Measurements from ENCODE around the gene PCID2. TPM values are rescaled to one million over a fixed set of nuclear protein-coding genes. Genes with fewer than 3 reads are reported as not detected.

The PCID2 gene
- total and polyA plus RNA-seq, 2 experiments from 2014 or later: 79.6 to 107 TPM

- Mint-ChIP-seq H3K27ac (no peak overlapping the region), H3K4me3 (no peak overlapping the region), H3K4me1 (peaks cover 41% of the 10 kb centered on the region), H3K27me3 (ENCODE audit: insufficient read depth, low read depth, poor library complexity) (peaks cover 10% of the 10 kb centered on the region), H3K9me3 (peaks cover 3% of the 10 kb centered on the region; the same call in 1 of the 3 replicates), H3K36me3 (ENCODE audit: low read depth) (no peaks in the 10 kb centered on the region; the same call in 2 of the 3 replicates)
- peak; percentile 26 for DNase-seq (ENCODE audit: low spot score)
- no peaks in the 10 kb centered on the region for H3K9me2 ChIP-seq (ENCODE audit: insufficient read depth)
- H3K27ac ChIP-seq (ENCODE audit: low read depth): no peak overlapping the region
- H3K79me2 ChIP-seq (replicated peaks; ENCODE audit: insufficient read depth): no peaks in the 10 kb centered on the region
- ATAC-seq: peak; percentile 28
- H4K20me1 ChIP-seq (replicated peaks; ENCODE audit: insufficient read depth): no peaks in the 10 kb centered on the region
- no peaks in the 10 kb centered on the region for H3K27me3 ChIP-seq (ENCODE audit: insufficient read depth)
- no peak overlapping the region for H3K4me3 ChIP-seq
- peaks cover 12% of the 10 kb centered on the region; the same call in 1 of the 2 replicates for H3K4me1 ChIP-seq (ENCODE audit: insufficient read depth)
- H2AFZ ChIP-seq: peak overlapping the region; percentile 83; the same call in 1 of the 2 replicates
- H3K4me2 ChIP-seq: no peak overlapping the region
- no peaks in the 10 kb centered on the region for H3K36me3 ChIP-seq (ENCODE audit: insufficient read depth)
- 0 out of 2 replicates have a peak, but pooled peaks cover 4% of the 10 kb centered on the region for H3F3A ChIP-seq (replicated peaks; ENCODE audit: low read depth)
- no peak for TF ChIP-seq CTCF (conservative IDR thresholded peaks at IDR 0.05; ENCODE audit: low read depth in 2 of 2)
- no peak for TF ChIP-seq NANOG (IDR thresholded peaks at IDR 0.05; ENCODE audit: borderline replicate concordance)
- no peak for TF ChIP-seq ZNF114 (CRISPR knock-in tag; IDR thresholded peaks at IDR 0.05)
- no peak for TF ChIP-seq EZH2 (IDR thresholded peaks at IDR 0.05; ENCODE audit: low read depth, unreplicated experiment)
- no peak for TF ChIP-seq ZNF331 (CRISPR knock-in tag; IDR thresholded peaks at IDR 0.05; ENCODE audit: low read depth)
- no peak for TF ChIP-seq STAT1 (IDR thresholded peaks at IDR 0.05; ENCODE audit: unreplicated experiment)
- TF ChIP-seq EZH2phosphoT487 (IDR thresholded peaks at IDR 0.05; ENCODE audit: unreplicated experiment): no peak
- TF ChIP-seq ZNF462 (CRISPR knock-in tag; IDR thresholded peaks at IDR 0.05): no peak
- TF ChIP-seq POLR2AphosphoS5 (IDR thresholded peaks at IDR 0.05; ENCODE audit: low read depth): no peak
- no peak for TF ChIP-seq REST (IDR thresholded peaks at IDR 0.05; ENCODE audit: unreplicated experiment)
- TF ChIP-seq ETS1 (IDR thresholded peaks at IDR 0.05): no peak
- no peak for TF ChIP-seq JUNB (IDR thresholded peaks at IDR 0.05; ENCODE audit: unreplicated experiment)
- no peak for TF ChIP-seq CREB1 (CRISPR knock-in tag; IDR thresholded peaks at IDR 0.05; ENCODE audit: low read depth)
Measured at GRCh38 chr13:113158946-113159345, 49.5 kb downstream of the PCID2 start.
